Posterior vena cava (tissue), 2 donors: ENCODE results near the gene GALNTL6. TPM values are rescaled to one million over a fixed set of nuclear protein-coding genes. Genes with fewer than 3 reads are reported as not detected.
"Not testable (repeated sequence)": the region's sequence is repeated elsewhere in the genome, so short reads cannot be mapped to it uniquely, and the experiment has no call there.

ENCODE experiments used
- DNase-seq: peaks from one replicate; pipeline ENCODE4 v3.0.0-alpha.2; 2020; ENCODE audit warnings: low spot score
- intact Hi-C, 2 donors: fragments of 100-400 bp; cut with DNase I; formaldehyde crosslinking; loops; one replicate each; pipeline versions ENCODE4 v1.14.1 to v1.14.2; 2022 to 2023
- total RNA-seq, 2 donors: library from RNA; stranded (reverse); fragmentation: NEBNext Ultra II Directional; extraction: Animal tissue kit (Norgen Biotek cat#: 25700); gene quantifications; one replicate each; pipeline ENCODE4 v1.2.1, GENCODE V29; 2021
- donor health status: DM: yes; HTN: yes; CAD: no.
- donor health status: DM: yes; HTN: yes; CAD: no.

Gene GALNTL6
- total RNA-seq, 2 donors from 2014 or later: not detected

DNA sequence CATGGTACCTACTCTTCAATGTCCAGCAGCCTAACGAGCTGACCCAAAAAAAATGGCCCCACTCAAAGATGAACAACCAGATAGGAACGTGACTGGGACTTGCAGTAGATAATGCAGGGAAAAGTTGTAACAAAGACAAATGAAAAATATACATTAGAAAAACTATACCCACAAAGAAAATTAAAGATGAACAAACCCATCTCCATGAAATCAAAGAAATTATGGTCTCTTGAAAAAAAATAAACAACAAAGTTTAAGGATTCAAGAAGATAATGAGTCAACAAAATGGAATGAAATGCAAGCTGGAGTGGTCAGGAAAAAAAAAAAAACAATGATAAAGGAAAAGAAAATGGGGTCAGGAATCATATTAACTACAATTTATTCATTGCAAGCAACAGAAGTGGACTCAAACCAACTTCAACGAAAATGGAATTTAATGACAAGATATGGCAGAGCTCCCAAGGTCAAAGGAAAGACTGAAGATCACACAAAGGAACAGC is 1045.6 kb downstream of the GALNTL6 start:
- intact Hi-C loops: no loop called here
- no peak for DNase-seq

DNA sequence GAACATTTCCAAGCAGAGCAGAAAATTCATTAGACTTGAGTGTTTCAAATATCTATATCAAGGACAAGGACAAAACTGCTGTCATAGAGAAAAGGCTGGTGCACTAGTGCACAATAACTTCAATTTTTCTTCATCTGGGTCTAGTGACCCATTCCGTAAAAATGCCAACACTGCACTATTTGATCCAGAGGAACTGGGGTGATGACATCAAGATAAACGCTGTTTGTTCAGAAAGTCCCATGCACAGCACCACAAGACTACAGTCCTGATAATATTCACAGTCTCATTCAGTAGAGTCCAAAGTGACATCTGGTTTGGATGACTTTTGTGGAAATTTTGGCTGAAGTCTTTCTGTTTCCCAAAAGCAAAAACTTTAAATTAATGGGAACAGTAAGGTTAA is 1051.9 kb downstream of the GALNTL6 start:
- intact Hi-C loops: no loop called here
- DNase-seq: no peak

DNA sequence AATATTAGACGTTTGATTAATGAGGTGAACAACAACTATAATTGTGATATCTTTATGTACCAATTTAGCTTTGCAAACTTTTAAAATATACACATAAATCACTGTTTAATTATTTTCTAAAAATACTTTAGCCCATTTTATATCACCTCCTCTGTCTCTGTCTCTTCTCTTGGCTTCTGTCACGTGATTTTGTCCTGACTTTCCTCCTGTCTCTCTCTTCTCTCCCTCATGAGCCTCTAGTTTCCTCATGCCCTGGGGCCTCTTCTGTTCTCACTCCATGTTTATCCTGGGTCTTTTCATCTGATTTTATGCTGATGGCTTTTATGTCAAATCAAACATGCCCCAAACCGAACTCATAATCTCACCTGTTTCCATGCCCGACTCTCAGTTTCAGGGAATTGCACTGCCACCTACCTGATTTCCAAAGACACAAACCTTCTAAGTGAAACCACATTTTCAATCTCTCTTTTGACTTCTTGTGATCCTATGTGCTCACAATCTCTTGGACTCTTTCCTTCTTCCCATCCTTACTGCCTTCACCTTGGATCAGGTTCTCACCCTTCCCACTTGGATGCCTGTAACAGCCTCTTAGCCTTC is 1052.4 kb downstream of the GALNTL6 start:
- intact Hi-C loops: no loop called here

DNA sequence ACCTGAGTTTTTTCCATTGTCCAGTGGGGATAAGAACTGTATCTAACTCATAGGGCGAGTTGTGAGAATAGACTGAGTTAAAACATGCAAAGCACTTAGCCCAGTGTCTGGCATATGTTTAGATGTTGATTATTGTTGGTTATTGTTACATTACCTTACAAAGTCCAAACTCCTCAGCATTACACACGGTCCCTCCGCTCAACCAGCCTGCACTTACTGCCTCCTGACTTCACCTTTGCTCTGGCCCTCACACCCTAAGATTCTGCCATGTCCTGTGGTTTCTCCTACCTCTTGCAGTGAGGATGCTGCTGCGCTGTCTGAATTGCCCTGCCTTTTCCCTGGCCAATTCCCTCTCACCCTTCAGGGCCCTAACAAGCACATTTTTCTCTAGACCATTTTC is 1053.2 kb downstream of the GALNTL6 start:
- intact Hi-C loops: no loop called here

More for the DNA sequence above, 1052.4 kb downstream of the GALNTL6 start:
- no peak for DNase-seq

DNA sequence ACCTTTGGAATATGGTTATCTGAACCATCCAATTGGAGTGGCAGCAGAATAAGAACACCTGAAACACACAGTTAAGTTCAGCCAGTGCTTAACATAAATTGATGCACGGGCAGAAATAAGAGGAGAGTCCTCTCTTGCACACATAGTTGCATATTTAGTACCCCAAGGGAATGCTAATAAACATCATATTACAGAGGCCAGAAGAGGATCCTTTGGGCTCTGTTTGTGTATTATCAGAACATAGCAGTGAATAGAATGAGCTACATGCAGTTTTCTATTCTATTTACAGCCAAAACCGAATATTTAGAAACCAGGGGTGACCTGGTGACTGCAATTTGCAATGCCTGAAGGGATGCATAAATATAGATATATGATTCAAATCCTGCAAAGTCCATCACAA is 1054.6 kb downstream of the GALNTL6 start:
- no peak for DNase-seq
- intact Hi-C loops: no loop called here

More for the DNA sequence above, 1053.2 kb downstream of the GALNTL6 start:
- no peak for DNase-seq

DNA sequence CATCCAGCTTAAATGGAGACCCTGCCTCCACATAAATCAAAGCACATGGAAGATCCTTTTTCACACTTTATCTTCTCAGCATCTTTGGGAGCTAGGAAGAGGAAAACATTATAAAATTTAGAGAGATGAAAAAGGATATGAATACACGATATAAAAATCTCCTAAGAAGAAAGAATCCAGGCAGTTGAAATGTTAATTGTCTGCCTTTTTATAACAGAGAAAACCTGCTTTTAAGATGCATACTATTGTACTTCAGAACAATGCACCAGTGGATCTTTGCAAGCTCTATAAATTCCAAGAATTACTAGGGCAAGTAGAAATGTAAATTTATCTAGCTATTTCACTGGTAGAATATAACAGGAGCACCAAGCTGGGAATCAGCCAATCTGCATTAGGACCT is 1055.1 kb downstream of the GALNTL6 start:
- DNase-seq: no peak
- intact Hi-C loops: no loop called here

DNA sequence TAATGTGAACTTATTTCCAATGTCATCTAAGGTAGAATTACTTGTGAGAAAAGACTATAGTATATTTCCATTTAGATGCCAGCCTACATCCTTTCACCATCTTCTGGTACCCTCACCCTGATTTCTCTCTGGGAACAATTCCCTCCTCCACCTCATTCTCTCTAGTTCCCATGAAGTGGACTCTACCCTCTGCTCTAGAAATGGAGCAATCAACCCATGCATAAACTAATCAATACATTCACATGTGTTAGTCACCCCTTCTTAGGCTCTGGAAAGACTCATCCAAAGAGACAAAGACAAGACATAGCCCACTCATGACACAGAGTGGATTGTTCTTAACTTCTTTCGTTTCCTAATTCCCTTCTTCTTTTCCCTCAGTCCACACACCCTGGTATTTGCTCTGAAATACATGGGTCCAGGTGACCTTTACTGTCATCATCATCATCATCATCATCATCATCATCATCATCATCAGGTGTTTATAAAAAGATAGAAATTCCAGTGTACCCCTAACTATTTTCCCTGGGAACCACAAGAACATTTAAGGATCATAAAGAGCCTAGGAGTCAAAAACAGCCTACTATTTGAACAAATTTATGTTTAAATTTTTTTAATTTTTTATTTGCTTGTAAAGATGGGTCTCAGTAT is 1056.5 kb downstream of the GALNTL6 start:
- no peak for DNase-seq
- intact Hi-C loops: no loop called here

DNA sequence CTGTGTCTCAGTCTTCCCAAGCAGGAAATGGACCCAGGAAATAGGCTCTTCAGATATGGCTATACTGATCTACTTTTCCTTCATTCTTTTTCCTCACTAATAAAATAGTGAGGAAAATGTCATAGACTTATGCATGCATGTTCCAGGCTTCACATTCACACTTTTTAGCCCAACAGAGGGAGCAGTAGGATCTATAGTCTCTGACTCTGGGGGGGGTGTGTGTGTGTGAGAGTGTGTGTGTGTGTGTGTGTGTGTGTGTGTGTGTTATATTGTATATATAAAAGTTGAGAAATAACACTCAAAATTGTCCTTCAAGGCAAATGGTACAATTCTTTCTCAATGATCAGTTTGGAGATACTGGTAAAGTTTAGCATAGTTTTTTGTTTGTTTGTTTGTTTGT is 1058.2 kb downstream of the GALNTL6 start:
- intact Hi-C loops: no loop called here
- DNase-seq: no peak

DNA sequence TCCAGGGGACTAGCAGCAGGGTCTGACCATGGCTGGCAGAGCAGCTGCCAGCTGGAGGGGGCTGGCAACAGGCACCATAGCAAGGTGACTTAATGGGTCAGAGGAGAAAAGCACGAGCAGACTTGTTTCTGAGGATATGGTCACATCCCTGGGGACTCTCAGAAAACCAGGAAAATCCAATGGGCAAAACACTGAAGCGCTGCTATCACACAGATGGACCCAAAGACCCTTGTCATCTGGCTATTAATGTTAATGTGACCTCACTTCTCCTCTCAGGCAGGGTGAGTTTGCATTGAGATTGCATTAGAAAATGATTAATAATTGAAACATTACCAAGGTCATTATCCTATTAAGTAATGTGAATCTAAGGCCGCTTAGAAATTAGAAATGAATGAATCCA is 1061.7 kb downstream of the GALNTL6 start:
- intact Hi-C loops: no loop called here
- no peak for DNase-seq

DNA sequence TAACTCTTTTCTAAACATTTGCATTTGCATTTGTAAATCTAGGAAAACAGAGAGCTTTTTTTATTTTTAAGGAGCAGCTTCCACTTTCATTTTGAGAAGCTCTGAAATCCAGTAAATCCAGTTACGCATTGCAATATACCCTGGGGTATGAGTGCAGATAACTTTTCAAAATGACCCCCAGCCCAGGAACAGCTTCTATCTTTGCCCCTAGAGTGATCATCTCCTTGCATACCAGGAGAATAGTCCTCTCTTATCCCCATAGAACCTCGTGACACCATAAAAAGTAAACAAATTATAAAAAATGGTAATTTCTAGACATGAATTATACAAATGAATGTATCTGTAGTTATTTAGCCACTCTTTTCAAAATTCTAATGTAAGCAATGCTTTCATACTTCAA is 1063.2 kb downstream of the GALNTL6 start:
- DNase-seq: no peak
- intact Hi-C loops: no loop called here

DNA sequence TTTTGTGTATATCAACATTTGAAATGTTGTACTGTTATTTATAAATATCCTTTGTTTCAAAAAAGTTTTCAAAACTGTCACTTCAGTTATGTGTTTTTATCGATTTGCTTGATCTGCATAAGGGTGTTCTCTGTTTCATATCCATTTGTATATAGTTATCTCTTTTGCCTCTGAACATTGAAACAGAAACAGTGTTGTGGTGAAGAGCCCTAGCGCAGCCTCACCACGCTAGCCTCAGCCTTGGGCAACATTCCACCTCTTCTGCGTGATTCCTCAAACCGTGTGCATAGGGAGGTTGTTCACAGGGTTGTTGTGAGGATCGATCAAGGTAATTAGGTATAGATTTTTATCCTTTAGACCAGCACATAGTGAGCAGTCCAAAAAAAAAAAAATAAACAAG is 1068.4 kb downstream of the GALNTL6 start:
- intact Hi-C loops: no loop called here

DNA sequence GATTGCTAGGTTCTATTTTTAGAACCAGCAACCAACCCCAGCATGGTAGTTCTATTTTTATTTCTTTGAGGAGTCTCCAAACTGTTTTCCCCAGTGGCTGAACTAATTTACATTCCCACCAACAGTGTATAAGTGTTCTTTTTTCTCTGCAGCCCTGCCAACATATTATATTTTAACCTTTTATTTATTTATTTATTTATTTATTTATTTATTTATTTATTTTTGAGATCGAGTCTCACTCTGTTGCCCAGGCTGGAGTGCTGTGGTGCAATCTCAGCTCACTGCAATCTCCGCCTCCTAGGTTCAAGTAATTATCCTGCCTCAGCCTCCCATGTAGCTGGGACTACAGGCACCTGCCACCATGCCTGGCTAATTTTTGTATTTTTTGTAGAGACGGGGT is 1074.2 kb downstream of the GALNTL6 start:
- intact Hi-C loops: not testable (repeated sequence)

More for the DNA sequence above, 1068.4 kb downstream of the GALNTL6 start:
- no peak for DNase-seq

DNA sequence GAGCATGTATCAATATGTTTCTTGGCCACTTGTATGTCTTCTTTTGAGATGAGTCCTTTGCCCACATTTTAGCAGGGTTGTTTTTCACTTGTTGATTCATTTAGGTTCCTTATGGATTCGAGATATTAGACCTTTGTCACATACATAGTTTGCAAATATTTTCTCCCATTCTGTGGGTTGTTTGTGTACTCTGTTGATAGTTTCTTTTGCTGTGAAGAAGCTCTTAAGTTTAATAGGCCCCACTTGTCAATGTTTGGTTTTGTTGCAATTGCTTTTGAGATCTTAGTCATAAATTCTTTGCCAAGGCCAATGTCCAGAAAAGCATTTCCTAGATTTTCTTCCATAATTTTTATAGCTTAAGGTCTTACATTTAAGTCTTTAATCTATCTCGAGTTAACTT is 1074.8 kb downstream of the GALNTL6 start:
- no peak for DNase-seq
- intact Hi-C loops: no loop called here

More for the DNA sequence above, 1074.2 kb downstream of the GALNTL6 start:
- not testable (repeated sequence) for DNase-seq

DNA sequence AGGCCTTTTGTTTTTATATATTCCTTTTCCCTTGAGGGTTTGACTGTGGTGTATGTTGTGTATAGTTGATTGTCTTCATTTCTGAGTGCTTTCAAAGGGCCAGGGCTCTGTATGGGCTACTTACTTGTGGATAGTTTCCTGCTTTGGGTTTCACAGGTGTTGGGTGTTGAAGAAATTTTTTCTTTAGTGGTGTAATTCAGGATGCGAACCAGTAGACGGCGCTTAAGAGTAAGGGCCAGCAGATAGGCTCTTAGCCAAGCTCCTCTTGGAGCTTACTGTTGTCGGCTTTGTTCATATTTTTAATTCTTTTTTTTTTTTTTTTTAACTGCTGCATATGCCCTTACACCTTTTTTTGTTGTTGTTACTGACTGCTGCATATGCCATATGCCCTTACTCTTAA is 1079.1 kb downstream of the GALNTL6 start:
- intact Hi-C loops: no loop called here

DNA sequence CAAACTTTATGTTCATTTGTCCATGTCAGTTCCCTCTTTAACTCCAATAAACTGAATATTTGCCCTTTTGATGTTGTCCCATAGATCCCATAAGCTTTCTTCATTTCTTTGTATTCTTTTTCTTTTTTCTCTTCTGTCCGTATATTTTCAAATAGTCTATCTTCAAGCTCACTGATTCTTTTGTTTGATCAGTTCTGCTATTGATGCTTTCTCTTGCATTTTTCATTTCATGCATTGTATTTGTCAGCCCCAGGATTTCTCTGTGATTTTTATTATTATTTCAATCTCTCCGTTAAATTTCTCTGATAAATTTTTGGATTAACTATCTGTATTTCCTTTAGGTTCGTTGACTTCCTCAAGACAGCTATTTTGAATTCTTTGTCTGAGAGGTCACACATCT is 1082.5 kb downstream of the GALNTL6 start:
- intact Hi-C loops: no loop called here
- DNase-seq: no peak

More for the DNA sequence above, 1079.1 kb downstream of the GALNTL6 start:
- DNase-seq: no peak

DNA sequence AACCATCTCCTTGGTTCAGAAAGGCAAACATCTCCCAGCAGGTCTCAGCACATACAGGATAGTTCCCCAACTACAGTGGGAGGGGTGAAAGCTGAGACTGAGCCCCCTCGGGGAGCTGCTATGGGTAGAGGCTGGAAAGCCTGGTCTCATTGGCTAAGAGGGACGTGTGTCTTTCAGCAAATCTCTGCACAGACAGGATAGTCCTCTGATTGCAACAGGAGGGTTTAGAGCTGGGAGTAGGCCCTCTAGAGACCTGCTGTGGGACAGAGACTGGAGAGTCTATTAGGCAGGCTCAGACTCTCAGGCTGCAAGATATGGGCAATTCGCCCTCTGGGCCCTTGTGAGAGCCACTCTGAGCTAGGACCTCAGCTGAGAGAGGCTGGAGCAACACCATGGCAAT is 1083.8 kb downstream of the GALNTL6 start:
- DNase-seq: no peak
- intact Hi-C loops: no loop called here

DNA sequence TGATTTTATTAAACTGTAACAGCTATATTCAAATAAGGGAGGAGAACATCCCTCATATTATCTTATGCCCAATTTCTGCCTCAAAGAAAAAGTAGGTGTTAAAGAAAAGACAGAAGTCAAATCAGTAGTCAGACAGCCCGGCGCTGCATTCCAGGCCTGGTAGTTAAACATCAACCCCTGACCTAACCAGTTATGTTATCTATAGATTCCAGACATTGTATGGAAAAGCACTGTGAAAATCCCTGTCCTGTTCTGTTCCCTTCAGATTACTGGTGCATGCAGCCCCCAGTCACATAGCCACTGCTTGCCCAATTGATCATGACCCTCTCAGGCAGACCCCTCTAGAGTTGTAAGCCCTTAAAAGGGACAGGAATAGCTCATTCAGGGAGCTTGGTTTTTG is 1085.5 kb downstream of the GALNTL6 start:
- DNase-seq: peak; percentile 40
- intact Hi-C loops: no loop called here

DNA sequence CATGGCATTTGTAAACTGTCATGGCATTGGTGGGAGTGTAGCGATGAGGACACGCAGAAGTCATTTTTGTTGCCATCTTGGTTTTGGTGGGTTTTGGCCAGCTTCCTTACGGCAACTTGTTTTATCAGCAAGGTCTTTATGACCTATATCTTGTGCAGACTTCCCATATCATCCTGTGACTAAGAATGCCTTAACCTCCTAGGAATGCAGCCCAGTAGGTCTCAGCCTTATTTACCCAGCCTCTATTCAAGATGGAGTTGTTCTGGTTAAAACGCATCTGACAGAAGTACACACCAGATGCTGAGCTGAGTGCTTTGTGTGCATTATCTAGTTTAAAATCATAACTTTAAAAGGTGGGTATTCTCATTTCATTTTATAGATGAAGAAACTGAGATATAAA is 1086.7 kb downstream of the GALNTL6 start:
- no peak for DNase-seq
- intact Hi-C loops: no loop called here

DNA sequence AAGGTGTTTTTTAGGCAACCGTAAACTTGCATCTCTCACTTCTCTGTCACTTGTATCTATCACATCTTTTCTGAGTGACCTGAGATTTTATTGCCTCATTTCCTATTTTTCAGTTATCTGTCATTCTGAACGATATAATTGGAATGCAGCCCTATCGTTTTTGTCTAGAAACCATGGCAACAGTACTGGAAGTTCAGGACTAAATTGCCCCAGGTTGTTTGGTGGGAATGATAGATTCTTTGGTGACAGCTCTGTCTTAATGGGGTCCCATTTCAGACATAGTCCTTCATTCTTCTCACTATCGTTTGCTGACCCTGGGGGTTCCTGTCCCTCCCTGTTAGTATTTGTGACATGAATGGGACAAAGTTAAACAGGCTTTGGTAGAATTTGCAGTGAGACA is 1087.7 kb downstream of the GALNTL6 start:
- intact Hi-C loops: no loop called here

DNA sequence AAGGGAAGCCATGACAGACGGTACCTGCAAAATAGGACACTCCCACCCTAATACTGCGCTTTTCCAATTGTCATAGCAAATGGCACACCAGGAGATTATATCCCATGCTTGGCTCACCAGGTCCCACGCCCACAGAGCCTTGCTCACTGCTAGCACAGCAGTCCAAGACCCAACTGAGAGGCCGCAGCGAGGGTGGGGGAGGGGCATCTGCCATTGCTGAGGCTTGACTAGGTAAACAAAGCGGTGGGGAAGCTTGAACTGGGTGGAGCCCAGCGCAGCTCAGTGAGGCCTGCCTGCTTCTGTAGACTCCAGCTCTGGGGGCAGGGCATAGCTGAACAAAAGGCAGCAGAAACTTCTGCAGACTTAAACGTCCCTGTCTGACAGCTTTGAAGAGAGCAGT is 1099.3 kb downstream of the GALNTL6 start:
- DNase-seq: peak; percentile 65
- intact Hi-C loops: not testable (repeated sequence)

More for the DNA sequence above, 1087.7 kb downstream of the GALNTL6 start:
- DNase-seq: no peak

DNA sequence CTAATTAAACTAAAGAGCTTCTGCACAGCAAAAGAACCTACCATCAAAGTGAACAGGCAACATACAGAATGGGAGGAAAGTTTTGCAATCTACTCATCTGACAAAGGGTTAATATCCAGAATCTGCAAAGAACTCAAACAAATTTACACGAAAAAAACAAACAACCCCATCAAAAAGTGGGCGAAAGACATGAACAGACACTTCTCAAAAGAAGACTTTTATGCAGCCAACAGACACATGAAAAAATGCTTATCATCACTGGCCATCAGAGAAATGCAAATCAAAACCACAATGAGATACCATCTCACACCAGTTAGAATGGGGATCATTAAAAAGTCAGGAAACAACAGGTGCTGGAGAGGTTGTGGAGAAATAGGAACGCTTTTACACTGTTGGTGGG is 1104.2 kb downstream of the GALNTL6 start:
- DNase-seq, intact Hi-C loops: not testable (repeated sequence)
